GM12891 (cell line): ENCODE measurements around the gene CPED1.

Source experiments
- DNase-seq: peaks from one replicate; pipeline ENCODE4 v3.0.0; 2011; ENCODE audit warnings: low spot score; ENCODE audit not compliant: insufficient read length
- FAIRE-seq: peaks from 2 replicates; lab custom pipeline; 2011; peaks lifted over from hg19 to GRCh38; lab: Jason Lieb, UNC
- PAX5 ChIP-seq: IDR thresholded peaks from 2 replicates; pipeline ENCODE4 v1.6.1; 2011; ENCODE audit warnings: low read length, moderate library complexity, mild to moderate bottlenecking; ENCODE audit not compliant: insufficient read depth, severe bottlenecking
- POLR2A ChIP-seq: IDR thresholded peaks from 2 replicates; pipeline ENCODE4 v1.6.1; 2011; ENCODE audit warnings: low read depth, low read length, control low read depth
- POLR2AphosphoS5 ChIP-seq: IDR thresholded peaks from 2 replicates; pipeline ENCODE4 v1.6.1; 2011; ENCODE audit warnings: low read depth, low read length, control low read depth
- POU2F2 ChIP-seq: IDR thresholded peaks from 2 replicates; pipeline ENCODE4 v1.6.1; 2011; ENCODE audit warnings: low read depth, mild to moderate bottlenecking, control low read depth, low read length, moderate library complexity
- SPI1 ChIP-seq: IDR thresholded peaks from 2 replicates; pipeline ENCODE4 v1.6.1; 2011; ENCODE audit warnings: low read depth, low read length, control low read depth
- TAF1 ChIP-seq: IDR thresholded peaks from 2 replicates; pipeline ENCODE4 v1.6.1; 2011; ENCODE audit warnings: low read depth, low read length, control low read depth

CPED1 gene

DNA sequence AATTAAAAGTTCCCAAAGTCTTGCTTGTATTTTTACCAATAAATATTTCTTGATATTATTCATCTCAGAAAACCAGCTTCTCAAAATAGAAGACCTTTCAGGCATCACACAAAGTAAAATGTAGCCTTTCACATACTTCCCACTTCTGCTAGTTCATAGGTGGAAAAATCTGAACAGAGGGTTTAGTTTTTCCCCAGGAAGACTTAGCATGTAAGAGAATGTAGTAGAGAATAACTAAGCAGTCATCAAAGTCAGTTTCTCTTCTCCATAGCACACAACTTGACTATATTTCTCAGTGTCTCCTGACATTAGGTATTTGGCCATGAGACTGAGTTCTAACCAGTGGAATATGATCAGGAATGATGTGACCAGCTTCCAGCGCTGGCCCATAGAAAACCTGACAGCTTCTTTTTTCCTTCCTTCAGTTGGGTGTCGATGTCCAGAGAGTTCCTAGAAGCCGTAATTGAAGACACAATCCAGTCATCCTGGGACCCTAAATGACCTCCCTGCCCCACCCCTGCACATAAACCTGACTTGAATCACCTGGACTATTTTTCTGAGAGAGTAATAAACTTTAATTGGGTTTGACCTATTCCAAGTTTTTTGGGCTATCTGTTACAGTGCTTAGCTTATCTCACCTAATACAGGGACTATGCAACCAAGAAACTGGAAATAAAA, 272.8 kb downstream of the CPED1 start:
- DNase-seq (no peak), FAIRE-seq (no peak)
- TF ChIP-seq PAX5 (no peak), SPI1 (no peak), TAF1 (no peak), POLR2A (no peak), POLR2AphosphoS5 (no peak), POU2F2 (no peak)

DNA sequence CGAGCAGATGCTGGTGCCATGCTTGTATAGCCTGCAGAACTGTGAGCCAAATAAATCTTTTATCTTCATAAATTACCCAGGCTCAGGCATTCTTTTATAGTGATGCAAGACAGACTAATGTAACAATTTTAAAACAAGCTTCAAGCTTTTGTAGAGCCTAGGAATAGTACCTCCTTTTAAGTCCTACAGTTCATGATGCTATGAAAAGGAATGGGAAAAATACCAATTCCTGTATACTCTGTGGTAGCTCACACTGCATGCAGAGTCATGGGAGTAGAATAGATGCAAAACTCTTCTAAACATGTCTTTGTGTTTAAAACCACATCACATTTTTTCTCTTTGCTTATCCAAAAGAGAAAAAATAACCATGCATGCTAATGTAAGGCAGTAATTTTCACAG, 273.7 kb downstream of the CPED1 start:
- no peak for TF ChIP-seq TAF1
- TF ChIP-seq PAX5: no peak
- TF ChIP-seq POLR2AphosphoS5: no peak
- TF ChIP-seq SPI1: no peak
- no peak for TF ChIP-seq POLR2A
- no peak for TF ChIP-seq POU2F2
- DNase-seq (no peak), FAIRE-seq (no peak)

DNA sequence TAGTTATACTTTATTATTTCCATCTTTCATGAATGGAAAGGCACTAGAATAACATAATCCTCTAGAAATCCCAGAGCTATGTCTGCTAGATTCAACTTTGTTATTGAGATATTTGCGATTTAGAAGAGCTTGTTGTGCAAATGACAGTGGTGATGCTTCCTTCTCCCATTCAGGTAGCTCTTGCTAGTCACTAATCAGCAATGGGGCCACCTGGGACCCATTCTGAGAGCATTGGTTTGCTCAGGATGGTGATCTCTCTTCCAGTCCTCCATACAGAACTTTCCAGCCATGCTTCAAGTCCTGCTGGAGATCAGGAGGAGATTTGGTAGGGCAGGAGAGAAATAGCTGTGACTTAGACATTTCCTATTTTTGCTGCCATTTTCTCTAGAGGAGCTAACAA, 274.5 kb downstream of the CPED1 start:
- no peak for DNase-seq
- no peak for TF ChIP-seq POLR2A
- TF ChIP-seq POLR2AphosphoS5: no peak
- TF ChIP-seq POU2F2: no peak
- no peak for TF ChIP-seq TAF1
- no peak for TF ChIP-seq PAX5
- no peak for TF ChIP-seq SPI1
- no peak for FAIRE-seq

DNA sequence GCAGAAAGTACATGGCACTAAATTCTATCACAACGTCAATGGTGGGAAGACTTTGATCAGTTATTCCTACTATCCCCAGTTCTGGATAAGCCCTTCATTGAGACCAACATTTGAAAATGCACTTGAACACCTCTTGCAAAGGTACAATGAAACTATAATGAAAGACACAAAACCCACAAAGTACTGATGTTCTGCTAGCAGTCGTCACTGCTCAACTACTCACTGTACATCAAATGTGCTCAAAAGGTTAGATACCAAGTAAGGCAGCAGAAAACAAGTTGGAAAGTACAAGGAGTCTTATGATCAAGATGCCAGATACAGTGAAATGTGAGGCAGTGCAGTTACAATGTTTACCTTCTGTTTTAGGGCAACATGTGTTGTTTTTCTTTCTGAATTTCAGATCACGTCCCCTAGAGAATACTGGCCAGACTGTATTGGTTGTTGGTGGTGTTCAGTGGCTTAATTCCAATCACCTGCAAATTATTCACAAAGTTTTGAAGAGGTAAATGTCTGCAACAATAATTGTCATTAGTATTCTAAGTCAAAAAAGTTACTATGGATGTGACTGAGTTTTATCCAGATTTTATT, 277.9 kb downstream of the CPED1 start:
- DNase-seq (no peak), FAIRE-seq (no peak)
- TF ChIP-seq POU2F2: no peak
- TF ChIP-seq POLR2A: no peak
- no peak for TF ChIP-seq PAX5
- no peak for TF ChIP-seq SPI1
- no peak for TF ChIP-seq POLR2AphosphoS5
- TF ChIP-seq TAF1: no peak

DNA sequence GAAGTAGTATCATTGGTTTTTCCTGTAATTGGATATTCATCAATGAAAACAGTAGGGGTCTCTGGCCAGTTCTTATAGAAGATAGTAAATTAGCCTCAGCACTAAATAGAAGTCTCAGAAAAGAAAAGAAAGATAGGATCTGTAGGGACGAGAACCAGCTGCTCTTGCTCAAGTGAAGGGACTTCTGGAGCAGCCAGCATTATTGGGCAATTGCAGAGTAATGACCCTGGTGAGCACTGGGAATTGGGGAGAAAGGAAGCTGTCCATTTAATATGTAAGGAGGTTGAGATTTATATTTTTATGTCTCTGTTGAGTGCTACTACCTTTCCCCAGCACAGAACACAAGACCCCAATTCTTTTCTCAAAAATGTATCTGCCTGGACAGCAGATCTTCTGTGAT, 279.1 kb downstream of the CPED1 start:
- DNase-seq (no peak), FAIRE-seq (no peak)
- TF ChIP-seq PAX5 (no peak), TAF1 (no peak), POLR2AphosphoS5 (no peak), SPI1 (no peak), POLR2A (no peak), POU2F2 (no peak)

DNA sequence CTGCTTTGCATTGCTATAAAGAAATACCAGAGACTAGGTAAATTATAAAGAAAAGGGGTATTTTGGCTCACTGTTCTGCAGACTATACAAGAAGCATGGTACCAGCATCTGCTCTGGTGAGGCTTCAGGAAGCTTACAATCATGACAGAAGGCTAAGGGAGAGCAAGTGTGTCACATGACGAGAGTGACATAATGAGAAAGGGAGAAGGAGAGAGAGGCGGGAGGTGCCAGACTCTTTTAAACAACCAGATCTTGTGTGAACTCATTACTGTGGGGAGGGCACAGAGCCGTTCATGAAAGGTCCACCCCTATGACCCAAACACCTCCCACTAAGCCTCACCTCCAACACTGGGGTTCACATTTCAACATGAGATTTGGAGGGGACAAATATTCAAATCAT, 281.3 kb downstream of the CPED1 start:
- TF ChIP-seq POU2F2 (no peak), TAF1 (no peak)
- no peak for DNase-seq
- FAIRE-seq: no peak

DNA sequence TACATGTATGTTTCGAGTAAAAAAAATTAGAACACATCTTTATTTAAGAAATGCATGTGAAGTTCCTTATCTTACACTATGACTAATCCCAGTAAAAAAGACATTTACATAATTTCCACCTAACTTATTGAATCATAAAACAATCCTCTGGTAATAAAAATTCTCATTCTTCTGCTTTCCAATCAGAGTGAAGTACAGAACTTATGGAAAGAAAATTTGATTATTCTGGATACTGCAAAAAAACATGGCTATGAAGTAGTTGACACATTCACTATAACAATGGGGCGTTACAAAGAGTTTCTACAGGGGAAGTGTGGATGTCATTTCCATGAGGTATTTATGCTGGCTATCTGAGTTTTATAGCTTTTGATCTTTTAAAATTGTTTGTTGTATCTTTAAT, 282.6 kb downstream of the CPED1 start:
- TF ChIP-seq POLR2A: no peak
- TF ChIP-seq TAF1: no peak
- no peak for TF ChIP-seq SPI1
- no peak for TF ChIP-seq POLR2AphosphoS5
- TF ChIP-seq POU2F2: no peak
- TF ChIP-seq PAX5: no peak
- no peak for FAIRE-seq

DNA sequence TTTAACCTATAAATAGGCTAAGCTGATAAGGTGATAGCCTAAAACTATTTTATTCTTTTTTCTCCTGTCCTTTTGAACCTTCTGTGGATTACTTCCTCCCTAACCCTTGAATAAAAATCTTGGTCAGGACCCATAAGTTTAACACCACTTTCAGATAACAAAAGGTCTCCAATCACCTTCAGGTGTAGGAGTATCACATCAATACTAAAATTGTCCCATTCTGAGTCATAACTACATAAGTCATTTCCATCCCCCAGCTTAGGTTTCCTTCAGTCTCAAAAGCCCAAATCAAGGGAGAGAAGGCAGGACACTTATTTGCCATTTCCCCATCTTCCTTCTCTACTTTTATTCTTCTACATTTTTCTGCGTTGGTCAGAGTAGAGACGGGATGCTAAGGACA, 283.4 kb downstream of the CPED1 start:
- FAIRE-seq (no peak), DNase-seq (no peak)
- TF ChIP-seq POLR2A: no peak
- no peak for TF ChIP-seq POU2F2
- no peak for TF ChIP-seq SPI1
- TF ChIP-seq PAX5: no peak
- no peak for TF ChIP-seq POLR2AphosphoS5

More for the DNA sequence above, 282.6 kb downstream of the CPED1 start:
- no peak for DNase-seq

DNA sequence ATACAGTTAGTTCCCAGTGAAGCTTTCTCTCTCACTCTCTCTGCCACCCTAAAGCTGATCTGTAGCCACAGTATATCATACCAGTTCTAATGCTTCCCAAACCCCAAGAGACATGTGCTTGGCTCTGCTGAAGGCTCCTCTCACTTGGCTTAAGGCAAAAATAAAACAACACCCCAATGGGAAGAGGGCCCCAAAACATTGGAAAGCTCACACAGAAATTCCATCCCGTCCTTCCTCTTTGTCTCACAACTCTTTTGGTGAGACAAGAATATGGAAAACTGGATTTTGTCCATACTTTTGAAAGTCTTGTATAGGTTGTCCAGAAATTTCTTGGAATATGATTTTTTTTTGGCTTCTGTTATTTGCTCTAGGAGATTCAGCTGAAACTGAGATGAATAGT, 284.2 kb downstream of the CPED1 start:
- DNase-seq: no peak
- TF ChIP-seq POU2F2 (no peak), TAF1 (no peak), SPI1 (no peak), POLR2AphosphoS5 (no peak), POLR2A (no peak), PAX5 (no peak)
- FAIRE-seq: no peak

DNA sequence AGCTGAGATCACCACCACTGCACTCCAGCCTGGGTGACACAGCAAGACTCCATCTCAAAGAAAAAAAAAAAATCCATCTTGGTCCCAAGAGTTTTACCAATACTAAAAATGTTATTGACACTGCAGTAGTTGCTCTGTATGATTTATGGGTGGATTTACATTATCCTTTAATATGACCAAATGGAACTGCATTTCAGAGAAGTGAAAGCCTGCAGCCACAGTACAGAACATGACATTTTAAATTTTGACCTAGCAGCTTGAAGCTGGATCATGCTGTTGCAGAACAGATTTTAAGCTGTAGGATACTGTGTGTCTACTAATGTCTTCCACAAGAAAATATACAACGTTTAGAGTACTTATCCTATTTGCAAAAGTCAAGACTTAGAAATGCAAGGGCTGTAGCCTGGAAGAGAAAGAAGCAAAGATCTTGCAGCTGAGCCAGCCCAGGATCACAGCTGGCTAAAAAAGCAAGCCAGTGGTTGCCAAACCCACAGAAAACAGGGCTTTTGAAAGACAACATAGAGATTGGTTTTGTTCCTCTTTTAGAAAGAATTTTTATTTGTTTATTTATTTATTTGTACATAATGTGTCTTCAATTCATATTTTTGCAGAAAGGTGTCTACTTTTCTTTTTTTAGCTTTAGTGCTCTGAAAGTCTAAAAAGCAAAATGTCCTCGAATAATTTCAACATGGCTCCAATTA, 285.1 kb downstream of the CPED1 start:
- DNase-seq: no peak
- no peak for FAIRE-seq
- TF ChIP-seq SPI1 (0 out of 2 replicates have a peak, but pooled peaks have one; percentile 8), POLR2A (no peak)
